ENCODE data around the gene DNAH5.

DNA sequence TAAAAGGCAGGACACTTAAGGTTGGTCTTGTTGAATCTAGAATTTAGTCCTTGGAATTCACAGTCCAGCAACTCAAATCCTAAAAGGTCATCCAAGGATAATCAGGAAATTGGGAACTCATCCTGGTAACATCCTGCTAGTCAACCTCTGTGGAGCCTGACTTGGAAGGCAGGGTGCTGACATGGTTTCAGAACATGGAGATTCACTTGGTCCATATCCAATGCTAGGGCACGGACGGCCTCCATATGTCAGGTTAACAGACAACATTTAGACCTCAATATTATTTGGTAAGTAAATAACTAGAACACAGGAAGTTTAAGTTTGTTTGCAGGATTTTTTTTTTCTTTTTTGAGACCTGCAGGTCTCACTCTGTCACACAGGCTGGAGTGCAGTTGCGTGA, 783 bp upstream of the DNAH5 start:
- TF ChIP-seq CTCF (IDR thresholded peaks at IDR 0.05) (no peak), TCF7L2 (IDR thresholded peaks at IDR 0.05; ENCODE audit: low read depth, low read length) (no peak), POLR2AphosphoS5 (IDR thresholded peaks at IDR 0.05; ENCODE audit: low read depth, low read length) (no peak)
- TF ChIP-seq, protein P1, sequence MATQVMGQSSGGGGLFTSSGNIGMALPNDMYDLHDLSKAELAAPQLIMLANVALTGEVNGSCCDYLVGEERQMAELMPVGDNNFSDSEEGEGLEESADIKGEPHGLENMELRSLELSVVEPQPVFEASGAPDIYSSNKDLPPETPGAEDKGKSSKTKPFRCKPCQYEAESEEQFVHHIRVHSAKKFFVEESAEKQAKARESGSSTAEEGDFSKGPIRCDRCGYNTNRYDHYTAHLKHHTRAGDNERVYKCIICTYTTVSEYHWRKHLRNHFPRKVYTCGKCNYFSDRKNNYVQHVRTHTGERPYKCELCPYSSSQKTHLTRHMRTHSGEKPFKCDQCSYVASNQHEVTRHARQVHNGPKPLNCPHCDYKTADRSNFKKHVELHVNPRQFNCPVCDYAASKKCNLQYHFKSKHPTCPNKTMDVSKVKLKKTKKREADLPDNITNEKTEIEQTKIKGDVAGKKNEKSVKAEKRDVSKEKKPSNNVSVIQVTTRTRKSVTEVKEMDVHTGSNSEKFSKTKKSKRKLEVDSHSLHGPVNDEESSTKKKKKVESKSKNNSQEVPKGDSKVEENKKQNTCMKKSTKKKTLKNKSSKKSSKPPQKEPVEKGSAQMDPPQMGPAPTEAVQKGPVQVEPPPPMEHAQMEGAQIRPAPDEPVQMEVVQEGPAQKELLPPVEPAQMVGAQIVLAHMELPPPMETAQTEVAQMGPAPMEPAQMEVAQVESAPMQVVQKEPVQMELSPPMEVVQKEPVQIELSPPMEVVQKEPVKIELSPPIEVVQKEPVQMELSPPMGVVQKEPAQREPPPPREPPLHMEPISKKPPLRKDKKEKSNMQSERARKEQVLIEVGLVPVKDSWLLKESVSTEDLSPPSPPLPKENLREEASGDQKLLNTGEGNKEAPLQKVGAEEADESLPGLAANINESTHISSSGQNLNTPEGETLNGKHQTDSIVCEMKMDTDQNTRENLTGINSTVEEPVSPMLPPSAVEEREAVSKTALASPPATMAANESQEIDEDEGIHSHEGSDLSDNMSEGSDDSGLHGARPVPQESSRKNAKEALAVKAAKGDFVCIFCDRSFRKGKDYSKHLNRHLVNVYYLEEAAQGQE (IDR thresholded peaks at IDR 0.05; ENCODE audit: insufficient read depth in 1 of 2, low read depth in 2 of 2, low read length in 1 of 2) = no peak
